Fibroblast of lung (primary cell): ENCODE measurements around the gene ITCH. TPM values are rescaled to one million over a fixed set of nuclear protein-coding genes. Genes with fewer than 3 reads are reported as not detected.
"Not testable (repeated sequence)": the region's sequence is repeated elsewhere in the genome, so short reads cannot be mapped to it uniquely, and the experiment has no call there.

Experiments used
- DNase-seq, 2 donors: peaks; one replicate each; pipeline versions ENCODE4 v3.0.0 to v3.0.0-alpha.2; 2010; ENCODE audit warnings: low read depth in 2 of 2
- H2AFZ ChIP-seq: 2 replicates; pipeline ENCODE4 v1.5.1; 2012; ENCODE audit warnings: low read length, control low read depth, inconsistent platforms
- H3K27ac ChIP-seq: 2 replicates; pipeline ENCODE4 v1.5.1; 2011; ENCODE audit warnings: low read length, control low read depth; ENCODE audit not compliant: insufficient read depth
- H3K27me3 ChIP-seq: 2 replicates; pipeline ENCODE4 v1.5.1; 2011; ENCODE audit warnings: mild to moderate bottlenecking, low read length; ENCODE audit not compliant: control insufficient read depth, insufficient read depth
- H3K36me3 ChIP-seq: 2 replicates; pipeline ENCODE4 v1.5.1; 2011; ENCODE audit warnings: low read length; ENCODE audit not compliant: control insufficient read depth, insufficient read depth
- H3K4me1 ChIP-seq: 2 replicates; pipeline ENCODE4 v1.5.1; 2011; ENCODE audit warnings: low read length; ENCODE audit not compliant: control insufficient read depth, insufficient read depth; ENCODE audit errors: extremely low read depth
- H3K4me2 ChIP-seq: 2 replicates; pipeline ENCODE4 v1.5.1; 2011; ENCODE audit warnings: low read length, control low read depth; ENCODE audit not compliant: insufficient read depth; ENCODE audit errors: extremely low read depth
- H3K4me3 ChIP-seq, 4 experiments: fragments of 200-600 bp in 1 of 4; sonication (generic) in 1 of 4; replicated peaks in 1 of 4; 2 replicates each; pipeline ENCODE4 v1.5.1; 2011 to 2016; ENCODE audit warnings: low read length in 4 of 4, low read depth in 3 of 4, mild to moderate bottlenecking in 3 of 4, control low read depth in 2 of 4, inconsistent platforms in 1 of 4, mixed read lengths in 1 of 4; ENCODE audit not compliant: insufficient read depth in 1 of 4; ENCODE audit errors: control extremely low read depth in 1 of 4
- H3K79me2 ChIP-seq: 2 replicates; pipeline ENCODE4 v1.5.1; 2012; ENCODE audit warnings: mild to moderate bottlenecking, low read length, inconsistent platforms; ENCODE audit not compliant: control insufficient read depth, insufficient read depth
- H3K9ac ChIP-seq: 2 replicates; pipeline ENCODE4 v1.5.1; 2011; ENCODE audit warnings: mild to moderate bottlenecking, low read length, control low read depth; ENCODE audit not compliant: insufficient read depth
- H3K9me3 ChIP-seq: 2 replicates; pipeline ENCODE4 v1.5.1; 2012; ENCODE audit warnings: low read depth, low read length; ENCODE audit not compliant: control insufficient read depth, insufficient read depth
- H4K20me1 ChIP-seq: 2 replicates; pipeline ENCODE4 v1.5.1; 2011; ENCODE audit warnings: low read length; ENCODE audit not compliant: control insufficient read depth, insufficient read depth; ENCODE audit errors: extremely low read depth
- CTCF ChIP-seq, 2 donors: IDR thresholded peaks in 1 of 2; conservative IDR thresholded peaks in 1 of 2; 1 replicate in 1 of 2; 2 replicates in 1 of 2; pipeline ENCODE4 v1.5.1; 2011 to 2012; ENCODE audit warnings: low read length in 2 of 2, control low read depth in 1 of 2, inconsistent platforms in 1 of 2, low read depth in 1 of 2, mild to moderate bottlenecking in 1 of 2
- EZH2 ChIP-seq: IDR thresholded peaks from 2 replicates; pipeline ENCODE4 v1.5.1; 2012; ENCODE audit warnings: low read length, control low read depth, mild to moderate bottlenecking; ENCODE audit errors: missing control alignments
- polyA plus RNA-seq, 2 donors: library from polyadenylated mRNA; depleted of rRNA in 1 of 2; stranded (reverse) in 1 of 2; unstranded in 1 of 2; fragments of >200 nt; gene quantifications; 2 replicates each; pipeline ENCODE4 v1.2.1, GENCODE V29; 2011 to 2012; ENCODE audit warnings: missing spikeins in 1 of 2
- total RNA-seq: library from RNA; depleted of rRNA; stranded (reverse); fragments of >200 nt; gene quantifications from 2 replicates; pipeline ENCODE4 v1.2.1, GENCODE V29; 2014

The ITCH gene
- total and polyA plus RNA-seq, 2 donors (not counting 1 experiment from before 2014, with no cell fraction given), result 25.0 to 77.6 TPM

GRCh38 chr20:34495916-34496315 lies 132.8 kb downstream of the ITCH start:
- H4K20me1 ChIP-seq, result no peaks in the 10 kb centered on the region
- H3K27me3 ChIP-seq, result no peaks in the 10 kb centered on the region
- TF ChIP-seq EZH2, result no peak
- no peak for TF ChIP-seq CTCF (conservative IDR thresholded peaks at IDR 0.05 in 1 of 2, IDR thresholded peaks at IDR 0.05 in 1 of 2; ENCODE audit: low read depth in 1 of 2, low read length in 2 of 2)
- H3K36me3 ChIP-seq, result peaks cover 8% of the 10 kb centered on the region
- no peak overlapping the region for H3K27ac ChIP-seq
- no peak for DNase-seq
- peaks cover 4% of the 10 kb centered on the region for H3K79me2 ChIP-seq
- H3K9me3 ChIP-seq, result no peaks in the 10 kb centered on the region
- no peak overlapping the region for H3K9ac ChIP-seq
- no peaks in the 10 kb centered on the region for H3K4me1 ChIP-seq
- H3K4me3 ChIP-seq, result no peak overlapping the region
- H3K4me2 ChIP-seq, result no peak overlapping the region
- no peak overlapping the region for H2AFZ ChIP-seq

- not testable (repeated sequence) for H3K79me2 ChIP-seq, H3K4me2 ChIP-seq, DNase-seq, H3K4me1 ChIP-seq, H3K9me3 ChIP-seq, H3K36me3 ChIP-seq, H3K27ac ChIP-seq, H3K27me3 ChIP-seq, H3K4me3 ChIP-seq, H3K9ac ChIP-seq, H4K20me1 ChIP-seq, H2AFZ ChIP-seq
These were observed 134.5 kb downstream of the ITCH start for GRCh38 chr20:34497596-34497995.

GRCh38 chr20:34500823-34501222 lies 137.8 kb downstream of the ITCH start:
- no peak overlapping the region for H3K27ac ChIP-seq
- no peak for TF ChIP-seq CTCF (conservative IDR thresholded peaks at IDR 0.05 in 1 of 2, IDR thresholded peaks at IDR 0.05 in 1 of 2; ENCODE audit: low read depth in 1 of 2, low read length in 2 of 2)
- TF ChIP-seq EZH2, result no peak
- H3K4me1 ChIP-seq, result no peaks in the 10 kb centered on the region
- H3K9ac ChIP-seq, result no peak overlapping the region
- DNase-seq, result no peak
- peaks cover 4% of the 10 kb centered on the region for H3K79me2 ChIP-seq
- no peak overlapping the region for H3K4me2 ChIP-seq
- no peaks in the 10 kb centered on the region for H3K9me3 ChIP-seq
- H4K20me1 ChIP-seq, result no peaks in the 10 kb centered on the region
- H3K36me3 ChIP-seq, result peaks cover 4% of the 10 kb centered on the region
- H2AFZ ChIP-seq, result no peak overlapping the region
- H3K27me3 ChIP-seq, result no peaks in the 10 kb centered on the region
- no peak overlapping the region for H3K4me3 ChIP-seq
